Nephron progenitor cell (in vitro differentiated cells): ENCODE measurements around the gene HLF.

ENCODE experiments used
- DNase-seq: peaks from one replicate; pipeline ENCODE4 v3.0.0; 2021
- H3K27ac Mint-ChIP-seq: 2 replicates; pipeline ENCODE4 v1.8.0; 2021; ENCODE audit warnings: mild to moderate bottlenecking, moderate library complexity, mixed read lengths
- H3K27me3 Mint-ChIP-seq: 2 replicates; pipeline ENCODE4 v1.8.0; 2021; ENCODE audit warnings: mild to moderate bottlenecking, low read depth, mixed read lengths; ENCODE audit not compliant: poor library complexity
- H3K36me3 Mint-ChIP-seq: 2 replicates; pipeline ENCODE4 v1.8.0; 2021; ENCODE audit warnings: low read depth, mixed read lengths
- H3K4me1 Mint-ChIP-seq: 2 replicates; pipeline ENCODE4 v1.8.0; 2021; ENCODE audit warnings: mixed read lengths
- H3K4me3 Mint-ChIP-seq: 2 replicates; pipeline ENCODE4 v1.8.0; 2021; ENCODE audit warnings: mild to moderate bottlenecking, moderate library complexity, mixed read lengths
- H3K9me3 Mint-ChIP-seq: 2 replicates; pipeline ENCODE4 v1.8.0; 2021; ENCODE audit warnings: mild to moderate bottlenecking, moderate library complexity, mixed read lengths
- CTCF ChIP-seq: fragments of 200-600 bp; sonication (generic); IDR thresholded peaks from 2 replicates; pipeline ENCODE4 v1.5.0; 2021; ENCODE audit warnings: antibody characterized with exemption

The HLF gene

DNA sequence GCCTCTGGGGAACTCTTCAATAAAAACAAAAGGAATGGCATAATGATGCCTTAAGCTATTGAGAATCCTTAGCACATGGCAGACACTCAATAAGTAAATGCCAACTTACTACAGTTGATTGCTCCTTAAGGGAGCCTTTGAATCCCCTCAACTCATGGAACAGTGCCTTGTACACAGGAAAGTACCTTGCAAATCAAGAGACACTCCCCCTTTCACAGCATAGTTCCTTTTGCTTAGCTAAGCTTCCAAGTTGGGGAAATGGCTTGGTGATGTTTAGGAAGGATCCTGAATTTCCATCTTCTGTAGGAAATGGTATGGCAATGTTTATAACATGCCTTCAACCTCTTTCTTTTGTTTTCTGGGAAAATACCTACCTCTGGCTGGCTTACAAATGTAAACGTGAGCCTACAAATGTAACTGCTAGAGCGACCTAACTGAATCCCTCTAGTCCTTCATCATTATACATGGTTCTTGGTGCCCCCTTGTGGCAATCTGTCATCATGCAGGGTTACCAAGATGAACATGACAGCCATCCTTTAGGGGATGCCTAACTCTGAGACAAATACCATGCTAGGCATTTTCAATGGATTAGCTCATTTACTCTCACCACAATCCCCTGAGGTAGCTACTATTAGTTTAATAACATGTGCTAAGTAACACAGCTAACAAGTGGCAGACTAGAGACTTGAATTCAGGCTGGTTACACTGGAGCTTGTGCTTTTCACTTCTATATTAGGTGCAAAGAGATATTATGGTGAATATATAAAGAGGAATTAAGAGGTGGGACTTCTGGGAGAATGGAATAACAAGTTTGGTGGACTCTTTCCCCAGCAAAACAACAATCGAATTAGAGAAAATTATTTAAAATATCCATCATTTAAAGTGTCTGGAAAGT, 91.9 kb downstream of the HLF start:
- Mint-ChIP-seq H3K4me1 (no peaks in the 10 kb centered on the region), H3K36me3 (peaks cover 11% of the 10 kb centered on the region), H3K27ac (no peak overlapping the region), H3K9me3 (peaks cover 27% of the 10 kb centered on the region), H3K4me3 (no peak overlapping the region), H3K27me3 (peaks cover 4% of the 10 kb centered on the region)
- DNase-seq = peak; percentile 70
- peak; percentile 71 for TF ChIP-seq CTCF

DNA sequence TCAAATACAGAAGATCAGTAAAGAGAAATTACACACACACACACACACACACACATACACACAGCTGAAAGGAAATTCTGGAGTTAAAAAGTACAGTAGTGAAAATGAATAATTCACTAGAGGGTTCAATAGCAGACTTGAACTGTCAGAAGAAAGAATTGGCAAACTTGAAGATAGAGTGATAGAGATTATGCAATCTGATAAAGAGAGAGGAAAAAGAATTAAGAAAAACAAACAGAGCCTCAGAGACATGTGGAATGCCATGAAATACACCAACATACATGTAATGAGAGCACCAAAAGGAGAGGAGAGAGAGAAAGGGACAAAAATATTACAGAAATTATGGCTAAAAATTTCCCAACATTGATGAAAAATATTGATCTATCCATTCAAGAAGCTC, 96.2 kb downstream of the HLF start:
- Mint-ChIP-seq H3K4me3 (no peak overlapping the region), H3K27me3 (peaks cover under 1% of the 10 kb centered on the region), H3K27ac (no peak overlapping the region), H3K36me3 (peaks cover 11% of the 10 kb centered on the region), H3K4me1 (no peaks in the 10 kb centered on the region), H3K9me3 (peaks cover 34% of the 10 kb centered on the region)
- DNase-seq = no peak
- TF ChIP-seq CTCF = no peak

GRCh38 chr17:55363033-55363432, 98.3 kb downstream of the HLF start:
- H3K9me3 Mint-ChIP-seq = peaks cover 34% of the 10 kb centered on the region
- TF ChIP-seq CTCF = no peak
- no peak for DNase-seq
- no peak overlapping the region for H3K27ac Mint-ChIP-seq
- no peak overlapping the region for H3K4me3 Mint-ChIP-seq
- H3K27me3 Mint-ChIP-seq = no peaks in the 10 kb centered on the region
- no peaks in the 10 kb centered on the region for H3K4me1 Mint-ChIP-seq
- H3K36me3 Mint-ChIP-seq = peaks cover 11% of the 10 kb centered on the region

GRCh38 chr17:55366020-55366481, 101.3 kb downstream of the HLF start:
- Mint-ChIP-seq H3K27ac (no peak overlapping the region), H3K9me3 (peaks cover 30% of the 10 kb centered on the region)

DNA sequence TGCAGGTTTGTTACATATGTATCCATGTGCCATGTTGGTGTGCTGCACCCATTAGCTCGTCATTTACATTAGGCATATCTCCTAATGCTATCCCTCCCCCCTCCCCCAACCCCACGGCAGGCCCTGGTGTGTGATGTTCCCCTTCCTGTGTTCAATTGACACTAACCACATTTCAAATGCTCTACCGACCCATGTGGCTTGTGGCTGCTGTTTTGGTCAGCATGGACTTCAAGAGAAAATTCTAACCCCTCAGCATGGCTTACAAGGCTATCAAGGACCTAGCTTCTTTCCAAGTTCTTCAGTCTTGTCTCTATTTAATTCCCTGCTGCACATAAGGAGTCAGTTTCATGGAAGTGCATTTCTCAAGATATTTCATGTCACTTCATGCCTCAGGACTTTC, 103.9 kb downstream of the HLF start:
- Mint-ChIP-seq H3K27me3 (peaks cover 4% of the 10 kb centered on the region), H3K36me3 (peaks cover 7% of the 10 kb centered on the region), H3K4me3 (no peak overlapping the region), H3K4me1 (no peaks in the 10 kb centered on the region), H3K9me3 (peaks cover 33% of the 10 kb centered on the region), H3K27ac (no peak overlapping the region)
- no peak for TF ChIP-seq CTCF
- no peak for DNase-seq

More at GRCh38 chr17:55366020-55366481, 101.3 kb downstream of the HLF start:
- H3K4me3 Mint-ChIP-seq = no peak overlapping the region
- no peaks in the 10 kb centered on the region for H3K4me1 Mint-ChIP-seq
- DNase-seq = no peak
- TF ChIP-seq CTCF = no peak
- H3K36me3 Mint-ChIP-seq = peaks cover 4% of the 10 kb centered on the region
- no peaks in the 10 kb centered on the region for H3K27me3 Mint-ChIP-seq
